ENCODE results near the gene RIT2.

Gene RIT2

DNA sequence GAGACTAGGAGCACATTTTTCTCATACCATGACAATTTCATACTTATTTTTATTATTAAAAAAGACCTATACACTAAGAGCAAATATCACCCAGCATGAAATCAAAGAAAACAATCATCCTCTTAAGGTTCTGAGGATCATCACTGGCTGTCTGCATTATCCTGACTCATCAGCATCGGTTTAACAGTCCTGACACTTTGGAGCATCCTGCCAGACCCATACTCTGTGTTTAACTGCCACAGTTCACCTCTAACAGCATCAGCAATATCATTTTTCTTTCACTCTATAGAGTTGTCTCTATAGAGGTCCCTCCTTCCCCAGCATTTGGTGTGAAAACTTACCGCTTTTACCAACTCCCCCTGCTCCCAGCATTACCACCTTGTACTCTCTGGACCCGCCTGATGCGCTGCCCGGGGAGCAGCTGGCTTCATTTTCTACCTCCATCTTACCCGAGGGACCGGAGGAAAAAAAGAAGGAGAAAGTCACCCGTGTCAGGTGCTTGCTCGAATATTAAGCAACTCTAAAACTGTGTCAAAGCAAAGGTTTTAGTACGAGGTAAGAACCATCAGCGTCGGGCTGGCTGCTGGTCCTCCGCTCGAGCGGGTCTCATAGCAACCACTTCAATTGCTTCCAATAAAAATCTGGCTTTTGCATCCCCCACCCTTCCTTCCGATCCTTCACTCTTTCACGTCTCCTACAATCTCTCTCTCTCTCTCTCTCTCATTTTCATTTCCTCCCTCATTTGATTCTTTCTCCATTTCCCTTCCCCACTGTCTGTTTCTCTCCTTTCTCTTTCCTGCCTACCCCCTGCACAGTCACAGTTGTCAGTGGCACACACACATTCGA is at the start of gene RIT2:
RIT2 (minus strand) TSS at position 610 of the 846 bp plus-strand sequence.
- no peak for DNase-seq

GRCh38 chr18:43161528-43161927 is 46.0 kb upstream of the RIT2 start:
- no peak for DNase-seq

DNA sequence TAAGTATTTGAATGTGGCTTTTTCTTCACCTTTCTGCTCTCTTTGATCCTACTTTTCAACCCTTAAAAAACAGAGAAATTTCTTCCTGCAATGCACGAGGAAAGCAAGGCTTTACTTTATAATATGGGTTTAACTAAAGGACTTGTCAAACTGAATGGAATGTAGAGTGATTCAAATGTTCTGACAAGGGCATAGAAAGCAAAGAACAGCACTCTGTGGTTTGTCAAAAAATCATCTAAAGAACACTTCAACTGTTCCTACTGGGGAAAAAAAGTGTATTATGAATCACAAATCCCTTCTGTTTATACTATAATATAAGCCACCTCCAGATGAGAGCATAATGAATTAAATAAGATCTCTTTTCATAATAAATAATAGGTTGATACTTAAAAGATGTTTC is 45.0 kb upstream of the RIT2 start:
- no peak for DNase-seq

GRCh38 chr18:43159926-43160325 is 44.4 kb upstream of the RIT2 start:
- DNase-seq: no peak

DNA sequence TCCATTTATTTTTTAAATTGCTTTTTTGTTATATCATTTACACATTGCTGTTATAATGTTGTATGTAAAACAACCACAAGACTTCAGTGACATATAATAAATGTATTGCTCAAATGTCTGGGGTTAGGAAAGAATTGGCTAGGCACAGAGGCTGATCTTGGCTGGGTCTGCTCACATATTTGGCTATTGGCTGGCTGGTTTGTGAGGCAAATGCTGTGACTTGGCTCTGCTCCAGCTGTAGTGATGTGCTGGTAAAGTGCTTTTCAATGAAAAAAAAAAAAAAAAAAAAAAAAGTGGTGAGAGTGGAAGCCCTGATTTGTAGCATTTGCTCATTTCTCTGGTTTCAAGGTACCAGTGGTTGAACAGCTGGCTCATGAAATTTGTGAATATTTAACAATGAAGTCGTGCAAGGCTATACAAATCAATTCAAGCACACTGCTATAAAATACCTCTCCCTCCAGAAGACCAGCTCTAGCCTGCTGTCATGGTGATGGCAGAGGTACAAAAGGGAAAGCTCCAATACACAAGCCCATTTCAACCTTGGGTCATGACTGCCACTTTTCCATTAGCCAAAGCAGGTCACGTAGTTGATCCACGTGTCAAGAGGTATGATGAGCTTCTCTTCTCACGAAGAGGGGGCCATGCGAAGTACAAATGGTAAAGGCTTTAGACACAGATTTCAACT is 43.7 kb upstream of the RIT2 start:
- peak; percentile 78 to 91 for DNase-seq

DNA sequence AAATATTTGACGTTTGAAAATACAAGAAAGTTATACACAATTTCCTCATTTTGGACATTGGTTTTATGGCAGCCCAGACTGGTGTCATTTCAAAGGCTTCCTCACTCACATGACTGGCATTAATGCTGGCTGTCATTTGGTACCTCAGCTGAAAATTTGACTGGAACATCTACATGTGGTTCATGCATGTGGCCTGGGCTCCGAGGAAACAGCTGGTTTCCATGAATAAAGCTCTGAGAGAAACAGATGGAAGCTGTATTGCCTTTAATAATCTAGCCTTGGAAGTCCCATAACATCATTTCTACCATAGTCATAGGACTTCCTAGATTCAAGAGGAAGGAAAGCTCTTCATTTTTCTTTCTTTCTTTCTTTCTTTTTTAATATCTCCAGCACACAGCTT is 42.9 kb upstream of the RIT2 start:
- no peak for DNase-seq

DNA sequence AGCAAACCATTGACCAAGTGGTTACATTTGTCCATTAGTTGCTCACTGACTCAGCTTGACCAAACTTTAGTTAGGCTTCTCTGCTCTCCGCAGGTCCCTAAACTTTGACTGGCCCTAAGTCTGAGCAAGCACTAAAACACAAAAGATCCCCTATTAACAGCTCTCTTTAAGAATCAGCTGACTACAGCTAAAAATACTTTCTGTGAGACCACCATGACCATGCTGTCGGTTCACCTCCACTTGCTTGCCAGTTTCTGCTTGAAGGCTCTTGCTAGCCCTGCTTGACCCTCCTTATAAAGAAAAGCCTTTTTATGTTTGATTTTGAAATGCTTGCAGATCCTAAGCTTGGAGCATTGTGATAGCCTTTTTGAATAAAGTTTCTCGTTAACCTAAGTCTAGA is 40.4 kb upstream of the RIT2 start:
- DNase-seq: no peak

DNA sequence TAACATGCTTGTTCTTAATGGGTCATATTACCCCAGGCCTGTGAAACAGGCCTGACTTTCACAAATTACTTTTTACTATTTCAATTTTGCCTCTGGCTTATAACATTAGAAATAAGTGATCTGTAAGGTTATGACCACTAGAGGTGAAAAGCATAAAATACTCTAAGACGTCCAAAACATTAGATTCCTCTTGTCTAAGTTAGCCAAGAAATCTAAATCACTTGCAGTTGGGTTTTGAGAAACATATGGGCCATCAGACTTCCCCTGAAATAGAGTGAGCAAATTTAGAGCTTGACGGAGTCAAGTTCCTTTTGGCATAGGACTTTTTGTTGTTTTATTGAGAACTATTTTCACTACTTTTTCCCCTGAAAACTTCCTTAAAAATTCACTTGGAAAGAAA is 32.7 kb upstream of the RIT2 start:
- no peak for DNase-seq

- no peak for DNase-seq
These were observed 25.7 kb upstream of the RIT2 start for GRCh38 chr18:43141208-43141607.

- no peak for DNase-seq
These were observed 23.9 kb upstream of the RIT2 start for GRCh38 chr18:43139288-43139946.

- DNase-seq: no peak
These were observed 19.4 kb upstream of the RIT2 start for GRCh38 chr18:43134876-43135275.

DNA sequence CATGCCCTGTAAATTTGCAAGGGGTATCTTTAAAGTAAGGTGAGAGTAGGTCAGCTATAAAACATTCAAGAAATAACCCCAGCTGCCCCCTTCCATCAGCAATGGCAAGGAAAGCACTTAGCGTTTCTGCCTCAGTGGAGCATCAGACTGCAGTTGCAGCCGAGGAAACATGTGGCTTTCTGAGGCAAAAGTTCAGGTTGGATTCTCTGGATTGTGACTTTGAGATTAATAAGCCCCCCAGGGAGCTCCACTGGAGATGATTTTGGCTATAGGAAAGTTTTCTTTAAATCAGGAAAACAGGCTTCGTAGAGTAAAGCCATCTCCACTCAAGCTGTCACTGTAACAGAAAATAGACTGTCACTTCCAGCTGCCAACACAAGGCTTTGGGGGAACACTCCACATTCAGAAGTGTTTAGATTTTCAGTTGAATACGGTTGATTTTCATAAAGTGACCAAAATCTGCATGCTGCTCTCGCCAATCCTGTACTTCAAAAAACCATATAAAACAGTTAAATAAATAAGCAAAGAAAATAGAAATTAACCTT is 15.3 kb upstream of the RIT2 start:
- DNase-seq: no peak

- DNase-seq: no peak
These were observed 14.6 kb upstream of the RIT2 start for GRCh38 chr18:43129946-43130524.

DNA sequence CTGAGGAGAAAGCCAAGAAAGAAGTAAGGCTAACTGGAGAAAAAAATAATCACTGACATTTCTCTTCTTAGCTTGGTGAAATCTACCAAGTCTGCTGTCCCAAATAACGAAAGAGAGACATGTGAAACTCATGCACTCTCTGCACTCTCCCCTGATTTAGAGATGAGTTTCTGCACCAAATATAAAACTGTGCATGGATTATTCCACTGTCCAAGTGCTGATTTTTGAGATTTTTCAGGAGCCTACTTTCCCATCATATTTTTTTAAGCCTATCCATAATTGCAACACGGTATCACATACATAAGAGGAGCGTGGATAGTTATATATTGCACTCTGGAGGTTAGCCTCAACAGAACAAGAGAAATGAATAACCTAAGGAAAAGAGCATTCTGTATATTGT is 10.0 kb upstream of the RIT2 start:
- DNase-seq: no peak

GRCh38 chr18:43122955-43123354 is 7.5 kb upstream of the RIT2 start:
- DNase-seq: no peak

DNA sequence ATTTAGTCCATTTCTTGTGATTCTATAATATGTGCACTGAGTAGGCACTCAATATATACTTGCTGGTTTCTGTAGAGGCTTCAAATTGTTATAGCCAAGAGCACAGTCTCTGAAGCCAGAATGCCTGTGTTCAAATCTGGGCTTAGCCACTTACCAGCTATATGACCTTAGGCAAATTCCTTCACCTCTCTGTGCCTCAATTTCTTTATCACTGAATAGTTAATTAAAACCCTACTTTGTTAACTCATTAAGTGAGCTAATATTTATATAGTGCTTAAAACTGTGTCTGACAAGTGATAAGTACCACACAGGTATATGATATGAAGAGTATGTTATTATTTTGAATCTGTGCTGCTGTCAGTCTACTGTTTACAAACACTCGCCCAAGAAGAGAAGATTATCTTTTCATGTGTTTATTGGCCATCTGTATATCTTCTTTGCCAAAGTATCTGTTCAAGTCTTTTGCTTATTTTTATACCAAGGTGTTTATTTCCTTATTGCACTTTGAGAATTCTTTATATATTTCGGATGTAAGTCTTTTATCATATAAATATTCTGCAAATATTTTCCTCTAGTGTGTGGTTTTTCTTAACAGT is 1.3 kb upstream of the RIT2 start:
- DNase-seq: no peak

DNA sequence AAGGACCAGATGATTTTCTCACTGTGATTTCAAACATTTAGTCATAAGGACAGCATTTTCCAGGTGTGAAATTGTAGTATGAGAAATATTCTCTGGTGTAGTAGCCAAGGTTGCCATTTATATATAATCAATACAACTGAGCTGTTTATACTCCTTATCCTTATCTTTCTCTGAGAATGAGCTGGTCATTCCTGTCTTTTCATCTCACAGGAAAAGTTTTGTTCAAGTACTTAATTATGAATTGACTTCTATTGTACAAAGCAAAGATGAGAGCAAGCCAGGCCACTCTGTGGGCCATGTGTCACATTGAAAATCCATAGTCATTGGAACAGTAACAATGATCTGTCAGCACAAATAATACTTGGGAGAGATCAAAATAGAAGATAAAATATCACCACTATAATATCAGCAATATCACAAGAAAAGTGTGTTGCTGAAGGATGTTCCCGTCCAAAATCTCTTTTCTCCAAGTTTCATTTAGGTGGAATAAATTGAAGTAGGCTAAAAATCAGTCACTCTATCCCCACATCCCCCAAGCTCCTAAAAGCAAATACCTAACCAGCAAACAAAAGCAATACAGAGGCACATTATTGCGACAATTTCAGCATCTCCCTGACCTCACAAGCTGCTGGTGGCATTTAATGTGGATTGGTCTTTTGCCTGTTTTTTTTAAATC is 2.1 kb downstream of the RIT2 start:
- DNase-seq: no peak

GRCh38 chr18:43108882-43109281 is 6.6 kb downstream of the RIT2 start:
- DNase-seq: no peak

- DNase-seq: no peak
These were observed 7.0 kb downstream of the RIT2 start for GRCh38 chr18:43108469-43108868.

- no peak for DNase-seq
These were observed 21.8 kb downstream of the RIT2 start for GRCh38 chr18:43093646-43094045.

GRCh38 chr18:43092539-43092938 is 22.9 kb downstream of the RIT2 start:
- DNase-seq: no peak

- no peak for DNase-seq
These were observed 34.1 kb downstream of the RIT2 start for GRCh38 chr18:43081396-43081795.

Measured in NCI-H446 (cell line).